GM12878 (cell line): ENCODE measurements around the gene TPI1. TPM values are rescaled to one million over a fixed set of nuclear protein-coding genes. Genes with fewer than 3 reads are reported as not detected.

Experiments used
- CREB1 ChIP-seq: IDR thresholded peaks from 2 replicates; pipeline ENCODE4 v1.6.1; 2012; ENCODE audit warnings: low read depth, mild to moderate bottlenecking, inconsistent platforms
- DPF2 ChIP-seq: fragments of 450-650 bp; IDR thresholded peaks from 2 replicates; pipeline ENCODE4 v1.6.1; 2017; ENCODE audit warnings: mild to moderate bottlenecking
- EED ChIP-seq: sonication (generic); IDR thresholded peaks from 2 replicates; pipeline ENCODE4 v1.6.1; 2016; ENCODE audit warnings: antibody characterized with exemption, low read depth
- HDAC6 ChIP-seq: fragments of 200-600 bp; sonication (generic); IDR thresholded peaks from one replicate; pipeline ENCODE4 v1.8.0; 2017; ENCODE audit warnings: antibody characterized with exemption; ENCODE audit not compliant: unreplicated experiment
- IKZF2 ChIP-seq, 2 experiments: fragments of 450-650 bp; IDR thresholded peaks; 2 replicates each; pipeline ENCODE4 v1.6.1; 2017; ENCODE audit warnings: mild to moderate bottlenecking in 2 of 2, moderate library complexity in 2 of 2
- JUND ChIP-seq: IDR thresholded peaks from 2 replicates; pipeline ENCODE4 v1.6.1; 2012; ENCODE audit warnings: low read depth, mild to moderate bottlenecking, low read length, improper control_type of control experiment, moderate library complexity
- MEF2B ChIP-seq: fragments of 450-650 bp; IDR thresholded peaks from 2 replicates; pipeline ENCODE4 v1.6.1; 2018; ENCODE audit warnings: mild to moderate bottlenecking, moderate library complexity; ENCODE audit not compliant: partially characterized antibody, poor library complexity, severe bottlenecking
- PAX8 ChIP-seq: fragments of 450-650 bp; IDR thresholded peaks from 2 replicates; pipeline ENCODE4 v1.6.1; 2017; ENCODE audit warnings: mild to moderate bottlenecking, moderate library complexity
- PML ChIP-seq: IDR thresholded peaks from 2 replicates; pipeline ENCODE4 v1.6.1; 2012; ENCODE audit warnings: low read length, inconsistent platforms
- RAD51 ChIP-seq: fragments of 450-650 bp; IDR thresholded peaks from 2 replicates; pipeline ENCODE4 v1.6.1; 2016; ENCODE audit warnings: moderate library complexity, mild to moderate bottlenecking, inconsistent platforms
- SREBF1 ChIP-seq: IDR thresholded peaks from 2 replicates; pipeline ENCODE4 v1.6.1; 2012; ENCODE audit warnings: mild to moderate bottlenecking, low read length
- SUZ12 ChIP-seq: fragments of 200-600 bp; sonication (generic); IDR thresholded peaks from one replicate; pipeline ENCODE4 v1.6.1; 2018; ENCODE audit warnings: antibody characterized with exemption, mild to moderate bottlenecking; ENCODE audit not compliant: unreplicated experiment
- TARDBP ChIP-seq: IDR thresholded peaks from 2 replicates; pipeline ENCODE4 v1.6.1; 2016; ENCODE audit warnings: borderline replicate concordance
- WRNIP1 ChIP-seq: IDR thresholded peaks from 2 replicates; pipeline ENCODE4 v1.6.1; 2011; ENCODE audit warnings: low read depth, low read length, improper control_type of control experiment, borderline replicate concordance
- ZNF217 ChIP-seq: fragments of 450-650 bp; IDR thresholded peaks from 2 replicates; pipeline ENCODE4 v1.6.1; 2017; ENCODE audit warnings: antibody characterized with exemption, mild to moderate bottlenecking
- ZNF274 ChIP-seq: IDR thresholded peaks from one replicate; pipeline ENCODE4 v1.8.0; 2011; ENCODE audit not compliant: insufficient read length, insufficient read depth
- polyA plus RNA-seq, 11 experiments: library from polyadenylated mRNA; depleted of rRNA in 4 of 11; unstranded in 6 of 11; stranded (reverse) in 5 of 11; fragments of >200 nt; fragmentation: Nextera tagmentation in 4 of 11; fragmentation: Illumina TruSeq in 1 of 11; extraction: Ambion mirVana in 4 of 11; extraction: Trizol in 1 of 11; gene quantifications; 1 replicate in 1 of 11; 2 replicates in 10 of 11; pipeline versions ENCODE4 v1.2.1 to v1.2.3, GENCODE V29; 2011 to 2016; ENCODE audit warnings: inconsistent platforms in 2 of 11, missing spikeins in 2 of 11, low read depth in 1 of 11
- total RNA-seq, 4 experiments: library from RNA; depleted of rRNA in 3 of 4; stranded (reverse); fragments of >200 nt in 3 of 4; fragmentation: Illumina TruSeq in 1 of 4; extraction: Trizol in 1 of 4; gene quantifications; 2 replicates each; pipeline versions ENCODE4 v1.2.1 to v1.2.3, GENCODE V29; 2013 to 2021
- TF ChIP-seq, protein P1 (sequence below): IDR thresholded peaks from 2 replicates; pipeline ENCODE4 v1.6.1; 2012; ENCODE audit warnings: improper control_type of control experiment, low read depth, low read length; ENCODE audit not compliant: insufficient replicate concordance
- TF ChIP-seq, protein P2 (sequence below): fragments of 450-650 bp; conservative IDR thresholded peaks from 2 replicates; pipeline ENCODE4 v1.6.1; 2017; ENCODE audit warnings: mild to moderate bottlenecking, moderate library complexity
- TF ChIP-seq, protein P3 (sequence below): fragments of 450-650 bp; IDR thresholded peaks from 2 replicates; pipeline ENCODE4 v1.6.1; 2017; ENCODE audit warnings: mild to moderate bottlenecking, low read depth, inconsistent platforms; ENCODE audit not compliant: poor library complexity, severe bottlenecking
- TF ChIP-seq, protein P4 (sequence below): fragments of 450-650 bp; IDR thresholded peaks from 2 replicates; pipeline ENCODE4 v1.6.1; 2016; ENCODE audit warnings: mild to moderate bottlenecking

The TPI1 gene
- total and polyA plus RNA-seq, 10 of the 15 experiments (the other 5 are each of a cell fraction or from before 2014, with no cell fraction given), result 916 to 7,349 (median 1,677) TPM

DNA sequence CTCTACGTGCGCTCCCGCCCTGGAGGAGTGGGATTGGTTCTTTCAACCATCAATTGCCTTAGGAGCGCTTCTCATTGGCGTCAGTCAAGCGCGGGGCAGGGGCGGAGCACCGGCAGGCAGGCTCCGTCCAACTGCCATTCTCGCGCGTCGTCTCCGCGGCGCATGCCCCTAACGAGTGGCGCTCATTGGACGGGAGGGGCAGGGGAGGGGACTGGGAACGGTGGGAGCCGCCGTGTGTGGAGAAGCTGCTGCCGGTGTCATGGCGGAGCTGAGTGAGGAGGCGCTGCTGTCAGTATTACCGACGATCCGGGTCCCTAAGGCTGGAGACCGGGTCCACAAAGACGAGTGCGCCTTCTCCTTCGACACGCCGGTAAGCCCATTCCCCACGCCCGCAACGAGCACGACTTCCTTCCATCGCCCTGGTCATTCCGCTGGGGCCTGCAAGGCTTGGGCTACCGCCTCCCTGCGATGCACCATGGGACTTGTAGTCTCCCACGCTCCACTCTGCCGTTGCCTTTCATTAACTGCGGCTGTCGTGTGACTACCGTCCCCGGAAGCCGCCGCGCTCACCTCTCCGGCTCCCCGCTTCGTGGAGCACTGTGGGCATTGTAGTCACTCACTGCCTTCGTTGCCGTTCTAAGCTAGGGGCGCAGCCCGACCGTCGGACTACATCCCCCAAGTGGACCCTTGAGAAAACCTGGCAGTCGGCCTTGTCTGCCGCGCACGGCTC lies 15.2 kb upstream of the TPI1 start, which contains the start of gene USP5 (continued):
- TF ChIP-seq, protein P1, sequence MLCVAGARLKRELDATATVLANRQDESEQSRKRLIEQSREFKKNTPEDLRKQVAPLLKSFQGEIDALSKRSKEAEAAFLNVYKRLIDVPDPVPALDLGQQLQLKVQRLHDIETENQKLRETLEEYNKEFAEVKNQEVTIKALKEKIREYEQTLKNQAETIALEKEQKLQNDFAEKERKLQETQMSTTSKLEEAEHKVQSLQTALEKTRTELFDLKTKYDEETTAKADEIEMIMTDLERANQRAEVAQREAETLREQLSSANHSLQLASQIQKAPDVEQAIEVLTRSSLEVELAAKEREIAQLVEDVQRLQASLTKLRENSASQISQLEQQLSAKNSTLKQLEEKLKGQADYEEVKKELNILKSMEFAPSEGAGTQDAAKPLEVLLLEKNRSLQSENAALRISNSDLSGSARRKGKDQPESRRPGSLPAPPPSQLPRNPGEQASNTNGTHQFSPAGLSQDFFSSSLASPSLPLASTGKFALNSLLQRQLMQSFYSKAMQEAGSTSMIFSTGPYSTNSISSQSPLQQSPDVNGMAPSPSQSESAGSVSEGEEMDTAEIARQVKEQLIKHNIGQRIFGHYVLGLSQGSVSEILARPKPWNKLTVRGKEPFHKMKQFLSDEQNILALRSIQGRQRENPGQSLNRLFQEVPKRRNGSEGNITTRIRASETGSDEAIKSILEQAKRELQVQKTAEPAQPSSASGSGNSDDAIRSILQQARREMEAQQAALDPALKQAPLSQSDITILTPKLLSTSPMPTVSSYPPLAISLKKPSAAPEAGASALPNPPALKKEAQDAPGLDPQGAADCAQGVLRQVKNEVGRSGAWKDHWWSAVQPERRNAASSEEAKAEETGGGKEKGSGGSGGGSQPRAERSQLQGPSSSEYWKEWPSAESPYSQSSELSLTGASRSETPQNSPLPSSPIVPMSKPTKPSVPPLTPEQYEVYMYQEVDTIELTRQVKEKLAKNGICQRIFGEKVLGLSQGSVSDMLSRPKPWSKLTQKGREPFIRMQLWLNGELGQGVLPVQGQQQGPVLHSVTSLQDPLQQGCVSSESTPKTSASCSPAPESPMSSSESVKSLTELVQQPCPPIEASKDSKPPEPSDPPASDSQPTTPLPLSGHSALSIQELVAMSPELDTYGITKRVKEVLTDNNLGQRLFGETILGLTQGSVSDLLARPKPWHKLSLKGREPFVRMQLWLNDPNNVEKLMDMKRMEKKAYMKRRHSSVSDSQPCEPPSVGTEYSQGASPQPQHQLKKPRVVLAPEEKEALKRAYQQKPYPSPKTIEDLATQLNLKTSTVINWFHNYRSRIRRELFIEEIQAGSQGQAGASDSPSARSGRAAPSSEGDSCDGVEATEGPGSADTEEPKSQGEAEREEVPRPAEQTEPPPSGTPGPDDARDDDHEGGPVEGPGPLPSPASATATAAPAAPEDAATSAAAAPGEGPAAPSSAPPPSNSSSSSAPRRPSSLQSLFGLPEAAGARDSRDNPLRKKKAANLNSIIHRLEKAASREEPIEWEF, result no peak
- TF ChIP-seq CREB1 (peak; percentile 95), RAD51 (no peak), WRNIP1 (no peak), TARDBP (peak; percentile 100), ZNF274 (no peak), MEF2B (no peak), DPF2 (no peak; the same call in none of the 2 replicates), PAX8 (no peak), IKZF2 (IDR thresholded peaks at IDR 0.05) (no peak), SREBF1 (peak; percentile 96), PML (no peak), JUND (no peak), SUZ12 (no peak), ZNF217 (no peak), EED (no peak), HDAC6 (no peak)
- TF ChIP-seq, protein P2, sequence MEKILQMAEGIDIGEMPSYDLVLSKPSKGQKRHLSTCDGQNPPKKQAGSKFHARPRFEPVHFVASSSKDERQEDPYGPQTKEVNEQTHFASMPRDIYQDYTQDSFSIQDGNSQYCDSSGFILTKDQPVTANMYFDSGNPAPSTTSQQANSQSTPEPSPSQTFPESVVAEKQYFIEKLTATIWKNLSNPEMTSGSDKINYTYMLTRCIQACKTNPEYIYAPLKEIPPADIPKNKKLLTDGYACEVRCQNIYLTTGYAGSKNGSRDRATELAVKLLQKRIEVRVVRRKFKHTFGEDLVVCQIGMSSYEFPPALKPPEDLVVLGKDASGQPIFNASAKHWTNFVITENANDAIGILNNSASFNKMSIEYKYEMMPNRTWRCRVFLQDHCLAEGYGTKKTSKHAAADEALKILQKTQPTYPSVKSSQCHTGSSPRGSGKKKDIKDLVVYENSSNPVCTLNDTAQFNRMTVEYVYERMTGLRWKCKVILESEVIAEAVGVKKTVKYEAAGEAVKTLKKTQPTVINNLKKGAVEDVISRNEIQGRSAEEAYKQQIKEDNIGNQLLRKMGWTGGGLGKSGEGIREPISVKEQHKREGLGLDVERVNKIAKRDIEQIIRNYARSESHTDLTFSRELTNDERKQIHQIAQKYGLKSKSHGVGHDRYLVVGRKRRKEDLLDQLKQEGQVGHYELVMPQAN, result peak; percentile 48; the same call in 1 of the 2 replicates
- TF ChIP-seq, protein P3, sequence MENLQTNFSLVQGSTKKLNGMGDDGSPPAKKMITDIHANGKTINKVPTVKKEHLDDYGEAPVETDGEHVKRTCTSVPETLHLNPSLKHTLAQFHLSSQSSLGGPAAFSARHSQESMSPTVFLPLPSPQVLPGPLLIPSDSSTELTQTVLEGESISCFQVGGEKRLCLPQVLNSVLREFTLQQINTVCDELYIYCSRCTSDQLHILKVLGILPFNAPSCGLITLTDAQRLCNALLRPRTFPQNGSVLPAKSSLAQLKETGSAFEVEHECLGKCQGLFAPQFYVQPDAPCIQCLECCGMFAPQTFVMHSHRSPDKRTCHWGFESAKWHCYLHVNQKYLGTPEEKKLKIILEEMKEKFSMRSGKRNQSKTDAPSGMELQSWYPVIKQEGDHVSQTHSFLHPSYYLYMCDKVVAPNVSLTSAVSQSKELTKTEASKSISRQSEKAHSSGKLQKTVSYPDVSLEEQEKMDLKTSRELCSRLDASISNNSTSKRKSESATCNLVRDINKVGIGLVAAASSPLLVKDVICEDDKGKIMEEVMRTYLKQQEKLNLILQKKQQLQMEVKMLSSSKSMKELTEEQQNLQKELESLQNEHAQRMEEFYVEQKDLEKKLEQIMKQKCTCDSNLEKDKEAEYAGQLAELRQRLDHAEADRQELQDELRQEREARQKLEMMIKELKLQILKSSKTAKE, result no peak
- TF ChIP-seq, protein P4, sequence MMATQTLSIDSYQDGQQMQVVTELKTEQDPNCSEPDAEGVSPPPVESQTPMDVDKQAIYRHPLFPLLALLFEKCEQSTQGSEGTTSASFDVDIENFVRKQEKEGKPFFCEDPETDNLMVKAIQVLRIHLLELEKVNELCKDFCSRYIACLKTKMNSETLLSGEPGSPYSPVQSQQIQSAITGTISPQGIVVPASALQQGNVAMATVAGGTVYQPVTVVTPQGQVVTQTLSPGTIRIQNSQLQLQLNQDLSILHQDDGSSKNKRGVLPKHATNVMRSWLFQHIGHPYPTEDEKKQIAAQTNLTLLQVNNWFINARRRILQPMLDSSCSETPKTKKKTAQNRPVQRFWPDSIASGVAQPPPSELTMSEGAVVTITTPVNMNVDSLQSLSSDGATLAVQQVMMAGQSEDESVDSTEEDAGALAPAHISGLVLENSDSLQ, result peak; percentile 98
